ENCODE results near the gene CORIN. TPM values are rescaled to one million over a fixed set of nuclear protein-coding genes. Genes with fewer than 3 reads are reported as not detected.

Gene CORIN
- polyA plus RNA-seq, 1 donor from 2014 or later: not detected

DNA sequence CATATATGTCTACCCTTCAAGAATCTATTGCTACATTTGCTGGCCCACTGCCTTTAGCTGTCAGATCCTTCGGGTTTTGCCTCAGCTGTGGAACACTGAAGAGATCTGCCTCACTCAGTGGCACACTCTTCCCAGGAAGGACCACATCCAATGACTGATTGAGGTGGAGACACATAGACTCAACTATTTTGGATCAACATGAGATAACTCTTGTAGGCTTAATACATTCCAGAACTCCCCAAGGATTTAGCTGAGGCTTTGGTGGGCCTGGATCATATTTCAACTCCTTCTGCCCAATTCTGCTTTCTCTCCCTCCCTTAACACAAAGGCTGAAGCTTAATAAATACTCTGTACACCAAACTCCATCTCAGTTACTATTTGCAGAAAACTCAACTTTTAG is 100.5 kb downstream of the CORIN start:
- no peaks in the 10 kb centered on the region for H3K36me3 Mint-ChIP-seq
- H3K4me1 Mint-ChIP-seq: no peaks in the 10 kb centered on the region
- H3K27me3 Mint-ChIP-seq: peaks cover 4% of the 10 kb centered on the region
- H3K27ac Mint-ChIP-seq: no peak overlapping the region
- peaks cover 1 to 8% (median 1%) of the 10 kb centered on the region in 3 donors for H3K9me3 Mint-ChIP-seq
- no peak overlapping the region for H3K4me3 Mint-ChIP-seq

- Mint-ChIP-seq H3K4me1 (no peaks in the 10 kb centered on the region), H3K36me3 (no peaks in the 10 kb centered on the region), H3K27ac (no peak overlapping the region), H3K9me3 (peaks cover 1 to 8% (median 1%) of the 10 kb centered on the region in 3 donors), H3K27me3 (peaks cover 4% of the 10 kb centered on the region), H3K4me3 (no peak overlapping the region)
Observed at GRCh38 chr4:47736555-47736954, 101.3 kb downstream of the CORIN start.

DNA sequence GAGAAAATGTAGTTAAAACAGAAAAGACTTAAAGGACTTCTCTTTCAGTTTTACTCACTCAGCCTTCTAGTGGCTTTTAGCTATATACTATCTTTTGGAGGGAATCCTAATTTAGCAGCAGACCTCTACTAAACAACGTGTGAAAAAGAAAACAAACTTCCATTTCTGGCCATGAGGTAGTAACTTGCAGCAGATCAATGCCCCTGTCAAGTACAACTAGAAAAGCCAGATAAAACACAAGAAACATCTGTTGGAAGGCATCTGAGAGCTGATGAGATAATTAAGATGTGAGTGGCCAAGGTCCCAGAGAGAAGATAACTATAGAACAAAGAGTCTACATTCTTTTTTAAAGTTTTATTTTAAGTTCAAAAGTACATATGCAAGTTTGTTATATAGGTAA is 101.7 kb downstream of the CORIN start:
- peaks cover 6% of the 10 kb centered on the region for H3K27me3 Mint-ChIP-seq
- no peak overlapping the region for H3K4me3 Mint-ChIP-seq
- peaks cover 1 to 8% (median 3%) of the 10 kb centered on the region in 3 donors for H3K9me3 Mint-ChIP-seq
- H3K27ac Mint-ChIP-seq: no peak overlapping the region
- no peaks in the 10 kb centered on the region for H3K36me3 Mint-ChIP-seq
- H3K4me1 Mint-ChIP-seq: no peaks in the 10 kb centered on the region

DNA sequence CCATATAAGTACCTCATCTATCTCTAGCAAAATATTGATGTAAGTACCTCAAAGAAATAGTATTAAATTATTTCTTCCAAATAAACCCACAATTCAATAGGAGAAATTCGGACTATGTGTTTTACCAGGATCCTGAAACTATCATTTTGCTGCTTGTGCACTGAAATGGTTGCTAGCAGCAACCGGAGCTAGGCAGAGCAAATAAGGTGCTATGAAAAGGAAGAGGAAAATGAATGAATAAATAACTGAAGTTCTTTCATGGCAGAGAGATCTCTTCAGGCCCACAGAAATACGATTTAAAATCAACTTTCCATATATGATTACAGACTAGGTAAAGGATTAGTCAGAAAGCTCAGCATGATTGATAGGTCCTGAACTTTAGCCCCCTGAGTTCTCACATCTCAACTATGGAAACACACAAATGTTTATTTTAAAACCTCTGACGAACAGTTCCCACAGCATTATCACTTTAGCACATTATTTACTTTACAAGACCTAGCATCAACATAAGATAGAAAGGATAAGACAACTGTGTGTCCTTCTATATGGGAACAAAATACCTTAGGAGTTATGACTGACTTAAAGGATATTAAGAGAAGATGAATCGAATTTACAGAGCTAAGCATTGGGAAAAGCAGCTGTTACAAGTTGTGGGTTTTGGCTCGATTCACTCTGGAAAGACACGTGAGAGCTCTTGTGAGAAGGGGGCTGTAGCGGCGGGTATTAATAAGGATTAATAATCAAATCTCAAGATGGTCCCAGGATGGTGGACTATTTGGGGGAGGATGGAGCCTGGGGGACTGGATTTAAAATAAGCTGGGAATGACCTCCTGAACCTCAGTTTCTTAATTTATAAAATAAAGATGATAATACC is 104.3 kb downstream of the CORIN start:
- Mint-ChIP-seq H3K4me3 (no peak overlapping the region), H3K27me3 (peaks cover 10% of the 10 kb centered on the region), H3K9me3 (peaks cover 0 to 4% (median 3%) of the 10 kb centered on the region in 3 donors), H3K27ac (no peak overlapping the region), H3K36me3 (no peaks in the 10 kb centered on the region), H3K4me1 (no peaks in the 10 kb centered on the region)

DNA sequence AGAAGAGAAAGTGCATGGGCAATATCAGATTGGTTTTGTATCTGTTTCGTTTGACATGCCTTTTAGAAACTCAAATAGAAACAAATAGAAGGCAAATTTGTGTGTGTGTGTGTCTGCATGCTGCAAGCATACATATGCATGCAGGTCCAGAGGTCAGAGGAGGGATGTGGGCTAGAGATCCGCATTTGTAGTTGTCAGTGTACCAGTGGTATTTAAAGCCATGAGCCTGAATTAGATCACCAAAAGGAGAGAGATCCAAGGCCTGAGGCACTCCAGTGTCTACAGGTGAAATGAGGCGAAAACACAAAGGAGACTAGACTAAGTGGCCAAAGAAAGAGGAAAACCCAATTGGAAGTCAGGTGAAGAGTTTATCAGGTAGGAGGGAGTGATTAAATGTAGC is 106.7 kb downstream of the CORIN start:
- H3K36me3 Mint-ChIP-seq: no peaks in the 10 kb centered on the region
- no peak overlapping the region for H3K27ac Mint-ChIP-seq
- peaks cover 8% of the 10 kb centered on the region for H3K27me3 Mint-ChIP-seq
- no peaks in the 10 kb centered on the region for H3K4me1 Mint-ChIP-seq
- H3K9me3 Mint-ChIP-seq: peaks cover 0 to 3% (median 0%) of the 10 kb centered on the region in 3 donors
- no peak overlapping the region for H3K4me3 Mint-ChIP-seq

DNA sequence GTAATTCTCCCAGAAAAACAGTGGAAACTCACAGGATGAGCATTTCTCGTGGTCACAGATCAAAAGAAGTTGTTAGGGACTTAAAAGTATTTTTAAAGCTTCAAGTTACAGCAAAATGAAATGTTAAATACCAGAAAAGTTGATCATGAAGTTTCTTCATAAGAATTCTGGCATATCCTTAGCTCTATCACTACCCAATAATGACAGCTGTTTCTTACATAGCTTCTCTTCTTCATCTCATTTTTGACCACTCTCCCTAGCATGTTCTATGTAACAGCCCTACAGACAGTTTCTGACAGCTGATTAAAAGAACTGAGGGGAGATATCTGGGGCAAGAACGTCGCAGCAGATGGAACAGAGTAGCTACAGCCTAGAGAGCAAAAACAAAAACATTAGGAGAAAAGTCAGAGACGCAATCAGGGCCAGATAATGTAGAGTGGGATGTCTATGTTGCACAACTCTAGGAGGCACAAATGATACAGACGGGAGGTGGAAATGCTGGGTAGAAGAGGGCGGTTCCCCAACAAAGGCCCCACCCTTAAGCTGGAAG is 108.7 kb downstream of the CORIN start:
- Mint-ChIP-seq H3K27me3 (peaks cover 8% of the 10 kb centered on the region), H3K4me1 (no peaks in the 10 kb centered on the region)

DNA sequence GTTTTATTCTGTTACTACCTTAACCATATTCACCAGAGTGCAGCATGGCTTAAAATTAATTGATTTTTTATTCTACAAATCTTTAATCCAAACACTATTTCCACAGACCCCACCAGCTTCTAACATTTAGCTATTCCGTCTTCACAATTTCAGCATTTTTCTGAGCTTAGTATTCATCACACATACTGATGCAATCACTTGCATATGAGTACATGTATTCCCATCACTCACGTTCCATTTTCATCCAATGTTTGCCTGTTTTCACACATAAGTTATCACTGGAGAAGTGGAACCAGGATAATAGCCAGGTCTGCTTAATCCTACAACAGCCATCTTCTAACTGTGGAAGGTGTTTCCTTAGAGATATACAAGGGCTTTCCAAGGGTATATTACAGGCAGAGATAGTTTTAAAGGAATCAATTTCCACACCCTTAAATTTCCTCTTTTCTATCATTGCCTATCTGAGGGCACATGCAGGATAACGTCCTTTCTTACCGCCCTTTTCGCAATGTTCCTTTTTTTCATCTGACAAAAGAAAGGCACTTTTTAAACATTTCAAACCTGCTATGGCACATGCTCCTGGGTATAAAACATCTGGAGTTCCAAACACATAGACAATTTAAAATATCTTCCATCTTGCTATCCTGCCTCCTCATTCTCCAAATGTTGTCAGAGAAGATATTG is 115.8 kb downstream of the CORIN start:
- Mint-ChIP-seq H3K27ac (no peak overlapping the region), H3K4me3 (no peak overlapping the region), H3K4me1 (no peaks in the 10 kb centered on the region), H3K9me3 (no peaks in the 10 kb centered on the region), H3K36me3 (no peaks in the 10 kb centered on the region), H3K27me3 (peaks cover 15% of the 10 kb centered on the region)

More for the DNA sequence above, 108.7 kb downstream of the CORIN start:
- no peaks in the 10 kb centered on the region for H3K36me3 Mint-ChIP-seq
- no peak overlapping the region for H3K27ac Mint-ChIP-seq
- peaks cover 0 to 3% (median 0%) of the 10 kb centered on the region in 3 donors for H3K9me3 Mint-ChIP-seq
- no peak overlapping the region for H3K4me3 Mint-ChIP-seq

DNA sequence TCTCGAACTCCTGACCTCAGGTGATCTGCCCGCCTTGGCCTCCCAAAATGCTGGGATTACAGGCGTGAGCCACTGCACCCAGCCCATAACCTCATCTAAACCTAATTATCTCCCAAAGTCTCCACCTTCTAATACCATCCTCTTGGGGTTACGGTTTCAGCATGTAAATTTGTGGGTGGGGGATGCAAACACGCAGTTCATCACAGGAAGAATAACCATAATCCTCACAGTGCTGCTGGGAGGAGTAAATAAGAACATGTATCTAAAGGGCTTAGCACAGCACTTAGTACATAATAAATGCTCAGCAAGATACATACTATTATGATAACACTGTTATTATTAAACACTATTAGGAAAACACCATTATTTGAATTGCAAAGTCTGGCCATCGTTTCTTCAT is 116.4 kb downstream of the CORIN start:
- no peaks in the 10 kb centered on the region for H3K4me1 Mint-ChIP-seq
- no peaks in the 10 kb centered on the region for H3K36me3 Mint-ChIP-seq
- H3K4me3 Mint-ChIP-seq: peak overlapping the region in 1 of 4 donors; percentile 9
- H3K27me3 Mint-ChIP-seq: peaks cover 15% of the 10 kb centered on the region
- peak overlapping the region in 1 of 3 donors; percentile 5 for H3K27ac Mint-ChIP-seq
- H3K9me3 Mint-ChIP-seq: no peaks in the 10 kb centered on the region

DNA sequence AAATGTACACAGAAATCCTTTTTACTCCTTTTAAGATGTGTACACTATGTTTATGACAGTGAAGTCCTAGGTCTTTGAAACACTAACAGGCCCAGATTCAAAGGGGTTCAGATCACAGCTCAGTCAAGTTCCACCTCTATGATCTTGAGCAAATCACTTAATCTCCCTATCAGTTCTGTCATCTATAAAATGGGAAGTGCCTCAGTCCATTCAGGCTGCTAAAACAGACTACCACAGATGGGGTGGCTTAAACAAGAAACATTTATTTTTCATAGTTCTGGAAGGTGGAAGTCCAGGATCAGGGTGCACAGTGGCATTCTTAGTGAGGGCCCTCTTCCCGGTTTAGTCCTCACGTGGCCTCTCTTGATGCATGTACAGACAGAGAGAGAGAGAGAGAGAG is 117.1 kb downstream of the CORIN start:
- Mint-ChIP-seq H3K9me3 (no peaks in the 10 kb centered on the region), H3K4me1 (no peaks in the 10 kb centered on the region), H3K27ac (no peak overlapping the region), H3K36me3 (no peaks in the 10 kb centered on the region), H3K4me3 (no peak overlapping the region), H3K27me3 (peaks cover 15% of the 10 kb centered on the region)

DNA sequence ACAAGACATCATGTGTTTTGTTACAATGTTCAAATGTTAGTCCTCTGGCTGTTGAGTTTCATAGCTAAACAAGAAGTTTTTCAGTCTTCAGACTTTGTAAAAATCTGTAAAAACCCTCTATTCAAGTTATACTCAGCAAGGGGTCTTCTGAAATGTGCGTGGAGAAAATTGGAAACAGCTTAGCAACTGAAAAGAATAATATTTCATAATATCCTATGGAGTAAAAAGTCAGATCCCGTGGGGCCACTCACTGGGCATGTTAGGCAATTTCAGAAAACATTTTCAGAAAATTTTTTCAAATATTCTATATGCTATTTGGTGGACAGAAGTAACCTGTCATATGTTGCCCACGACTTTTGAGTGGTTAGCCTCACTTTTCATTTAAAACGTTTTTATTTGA is 118.3 kb downstream of the CORIN start:
- H3K27ac Mint-ChIP-seq: no peak overlapping the region
- peaks cover 15% of the 10 kb centered on the region for H3K27me3 Mint-ChIP-seq
- H3K9me3 Mint-ChIP-seq: no peaks in the 10 kb centered on the region
- H3K36me3 Mint-ChIP-seq: no peaks in the 10 kb centered on the region
- no peaks in the 10 kb centered on the region for H3K4me1 Mint-ChIP-seq
- no peak overlapping the region for H3K4me3 Mint-ChIP-seq

DNA sequence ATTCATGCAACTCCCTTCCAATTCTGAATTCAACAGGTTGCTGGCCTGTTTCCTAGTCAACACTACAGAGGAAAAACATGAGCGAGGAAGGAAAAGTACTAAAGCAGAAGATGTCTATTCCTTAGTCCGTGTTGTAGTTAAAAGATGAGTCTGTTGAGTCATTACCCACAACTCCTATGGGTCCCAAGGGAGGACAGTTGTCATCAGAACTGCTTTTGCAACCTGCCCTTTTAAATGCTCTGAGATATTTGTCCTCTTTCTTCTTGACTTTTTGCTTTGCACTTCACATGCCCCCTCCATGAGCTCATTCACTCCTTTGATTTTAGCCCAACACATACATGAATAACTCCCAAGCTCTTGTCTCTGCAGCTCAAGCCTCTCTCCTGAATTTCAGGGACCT is 119.2 kb downstream of the CORIN start:
- no peaks in the 10 kb centered on the region for H3K36me3 Mint-ChIP-seq
- H3K9me3 Mint-ChIP-seq: no peaks in the 10 kb centered on the region
- peaks cover 15% of the 10 kb centered on the region for H3K27me3 Mint-ChIP-seq
- no peaks in the 10 kb centered on the region for H3K4me1 Mint-ChIP-seq
- H3K27ac Mint-ChIP-seq: no peak overlapping the region
- no peak overlapping the region for H3K4me3 Mint-ChIP-seq

GRCh38 chr4:47717188-47717587 is 120.7 kb downstream of the CORIN start:
- Mint-ChIP-seq H3K4me3 (no peak overlapping the region), H3K9me3 (no peaks in the 10 kb centered on the region), H3K27ac (no peak overlapping the region), H3K4me1 (no peaks in the 10 kb centered on the region), H3K36me3 (no peaks in the 10 kb centered on the region), H3K27me3 (peaks cover 11% of the 10 kb centered on the region)

DNA sequence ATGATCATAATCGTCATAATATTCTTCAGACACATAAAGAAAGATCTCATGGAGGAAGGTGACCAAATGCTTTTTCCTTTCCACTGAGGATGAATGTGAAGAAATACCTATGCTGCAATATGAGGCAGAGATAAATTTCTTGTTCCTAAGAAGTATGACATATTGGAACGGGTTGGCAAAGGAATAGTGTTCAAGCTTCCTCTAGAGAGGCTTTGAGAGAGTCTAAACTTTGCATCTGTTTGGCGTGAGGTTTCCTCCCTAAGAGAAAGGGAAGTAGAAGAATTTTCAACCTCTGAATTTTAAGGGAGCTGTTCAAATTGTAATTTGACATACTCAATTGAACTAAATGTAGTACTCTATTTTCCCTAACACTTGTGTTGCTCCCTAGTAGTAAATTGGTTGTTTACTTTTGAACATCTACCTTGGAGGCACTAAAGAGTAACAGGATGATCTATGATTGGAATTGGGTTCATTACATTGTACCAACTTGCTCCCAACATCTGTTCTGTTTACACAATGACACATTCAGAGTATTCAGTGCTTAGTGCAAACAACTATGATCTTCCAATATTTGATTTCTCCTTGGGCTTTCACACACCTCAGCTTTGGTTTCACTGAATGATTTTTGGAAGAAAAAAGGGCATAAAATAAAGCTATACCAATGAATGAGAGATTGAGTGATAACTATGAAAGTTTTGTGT is 122.0 kb downstream of the CORIN start:
- no peak overlapping the region for H3K4me3 Mint-ChIP-seq
- H3K9me3 Mint-ChIP-seq: no peaks in the 10 kb centered on the region
- peaks cover 0 to 2% (median 0%) of the 10 kb centered on the region in 3 donors for H3K4me1 Mint-ChIP-seq
- H3K36me3 Mint-ChIP-seq: no peaks in the 10 kb centered on the region
- peaks cover 4% of the 10 kb centered on the region for H3K27me3 Mint-ChIP-seq
- H3K27ac Mint-ChIP-seq: no peak overlapping the region

DNA sequence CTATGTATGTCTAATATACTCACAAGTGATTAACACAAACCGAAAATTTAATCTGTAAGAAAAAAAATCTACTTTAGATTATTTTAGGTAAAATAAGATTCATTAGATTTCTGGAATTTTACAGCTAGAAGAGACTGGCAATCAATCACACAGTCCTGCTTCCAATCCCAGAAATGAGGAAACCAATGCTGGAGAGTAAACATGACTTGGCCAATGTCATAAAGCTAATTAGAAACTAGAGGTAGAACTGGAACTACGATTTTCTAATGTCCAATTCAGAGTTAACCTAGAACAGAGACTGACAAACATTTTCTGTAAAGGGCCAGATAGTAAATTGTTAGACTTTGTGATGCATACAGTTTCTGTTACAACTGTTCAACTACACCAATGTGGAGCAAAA is 123.6 kb downstream of the CORIN start:
- Mint-ChIP-seq H3K27ac (no peak overlapping the region), H3K4me1 (peaks cover 0 to 2% (median 0%) of the 10 kb centered on the region in 3 donors), H3K4me3 (no peak overlapping the region)

More for the DNA sequence above, 123.6 kb downstream of the CORIN start:
- H3K27me3 Mint-ChIP-seq: peaks cover 6% of the 10 kb centered on the region
- no peaks in the 10 kb centered on the region for H3K36me3 Mint-ChIP-seq
- no peaks in the 10 kb centered on the region for H3K9me3 Mint-ChIP-seq
